ENCODE data around the gene PRELID3B.

PRELID3B gene

DNA sequence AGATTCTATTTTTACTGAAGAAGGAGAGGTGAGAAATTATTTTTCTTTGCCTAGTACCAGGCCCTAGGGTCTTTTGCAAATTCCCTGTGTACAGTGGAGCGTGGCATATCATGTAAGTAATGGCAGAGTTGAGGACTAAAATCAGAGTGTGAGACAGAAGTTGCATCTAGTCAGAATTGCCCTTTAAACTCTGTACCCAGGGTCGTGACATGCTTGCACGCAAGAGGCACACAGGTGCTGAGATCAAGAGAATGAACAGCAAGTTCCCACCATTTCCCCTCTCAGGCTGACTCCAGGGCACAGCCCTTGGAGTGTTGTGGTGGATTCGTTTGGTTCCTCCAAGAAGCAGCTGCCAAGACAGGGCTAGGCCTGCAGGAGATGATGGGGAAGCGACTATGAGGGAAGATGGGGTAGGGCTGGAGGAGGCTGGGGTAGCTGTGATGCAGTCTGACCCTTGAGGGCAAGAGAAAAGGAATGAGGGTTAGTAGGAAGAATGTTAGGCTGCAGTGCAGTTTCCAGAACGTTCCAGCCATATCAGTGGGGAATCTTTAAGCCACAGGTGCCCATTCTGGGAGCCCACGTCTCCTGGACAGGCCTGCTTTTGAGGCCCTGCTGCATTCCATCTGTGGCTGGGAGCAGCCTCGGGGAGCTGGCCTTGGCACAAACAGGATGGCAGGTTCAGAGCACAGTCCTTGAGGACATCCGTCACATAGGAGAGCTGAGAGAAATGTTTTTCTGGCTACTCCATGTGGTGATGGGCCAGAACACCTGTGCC, 54.6 kb downstream of the PRELID3B start:
- H3K4me3 Mint-ChIP-seq = no peak overlapping the region
- H3K36me3 Mint-ChIP-seq = peaks cover 17% of the 10 kb centered on the region
- H3K4me1 Mint-ChIP-seq = peaks cover 36% of the 10 kb centered on the region
- peak overlapping the region; percentile 4 for H3K27ac Mint-ChIP-seq
- no peaks in the 10 kb centered on the region for H3K27me3 Mint-ChIP-seq
- H3K9me3 Mint-ChIP-seq = no peaks in the 10 kb centered on the region

DNA sequence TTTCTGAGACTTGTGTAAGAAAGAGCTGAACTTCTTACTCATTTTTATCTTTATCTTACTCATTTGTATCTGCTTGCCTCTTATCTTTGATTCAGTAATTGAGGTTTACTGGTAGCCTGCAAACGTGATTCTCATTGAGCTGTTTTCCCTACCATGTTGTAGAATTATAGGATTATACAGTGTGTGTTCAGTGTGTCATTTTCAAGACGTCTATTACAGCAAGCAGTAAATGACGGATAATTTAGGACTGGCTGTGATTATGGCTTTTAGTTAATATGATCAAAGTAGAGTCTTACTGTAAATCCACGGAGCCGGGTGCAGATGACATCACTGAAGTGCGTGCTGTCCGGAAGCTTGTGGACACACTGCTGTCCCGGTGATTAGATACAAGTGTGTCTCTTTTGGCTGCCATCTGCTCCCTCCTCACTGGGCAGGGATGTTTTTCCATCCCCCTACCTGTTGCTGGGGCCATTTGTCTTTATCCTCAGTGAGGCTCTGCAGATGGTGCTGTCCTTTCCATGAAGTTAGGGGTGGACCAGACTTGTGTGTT, 55.5 kb downstream of the PRELID3B start:
- Mint-ChIP-seq H3K9me3 (no peaks in the 10 kb centered on the region), H3K27ac (peak overlapping the region; percentile 2), H3K4me1 (peaks cover 45% of the 10 kb centered on the region), H3K27me3 (no peaks in the 10 kb centered on the region), H3K36me3 (peaks cover 20% of the 10 kb centered on the region), H3K4me3 (no peak overlapping the region)

DNA sequence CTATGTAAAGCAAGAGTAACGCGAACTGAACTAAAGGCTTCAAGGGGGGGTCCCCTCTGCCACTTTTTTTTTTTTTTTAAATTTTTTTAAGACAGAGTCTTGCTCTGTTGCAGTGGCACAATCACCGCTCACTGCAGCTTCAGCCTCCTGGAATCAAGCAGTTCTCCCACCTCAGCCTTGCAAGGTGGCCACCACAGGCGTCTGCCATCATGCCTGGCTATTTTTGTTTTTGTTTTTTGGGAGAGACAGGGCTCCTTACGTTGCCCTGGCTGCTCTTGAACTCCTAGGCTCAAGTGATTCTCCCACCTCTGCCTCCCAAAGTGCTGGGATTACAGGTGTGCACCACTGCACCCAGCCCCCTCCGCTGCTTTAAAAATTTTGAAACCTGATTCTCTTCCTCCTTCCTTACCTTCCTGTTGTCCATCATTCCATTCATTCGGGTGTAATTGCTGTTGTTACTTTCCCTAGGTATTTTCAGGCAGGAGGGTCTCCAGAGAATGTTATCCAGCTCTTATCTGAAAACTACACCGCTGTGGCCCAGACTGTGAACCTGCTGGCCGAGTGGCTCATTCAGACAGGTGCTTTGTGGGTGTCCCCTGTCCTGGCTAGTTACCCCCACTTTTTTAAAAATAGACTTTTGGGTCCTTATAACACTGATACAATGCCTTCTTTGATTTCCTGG, 56.2 kb downstream of the PRELID3B start:
- H3K9me3 Mint-ChIP-seq = no peaks in the 10 kb centered on the region
- peaks cover 45% of the 10 kb centered on the region for H3K4me1 Mint-ChIP-seq
- H3K27ac Mint-ChIP-seq = no peak overlapping the region
- H3K4me3 Mint-ChIP-seq = no peak overlapping the region
- no peaks in the 10 kb centered on the region for H3K27me3 Mint-ChIP-seq
- H3K36me3 Mint-ChIP-seq = peaks cover 16% of the 10 kb centered on the region

DNA sequence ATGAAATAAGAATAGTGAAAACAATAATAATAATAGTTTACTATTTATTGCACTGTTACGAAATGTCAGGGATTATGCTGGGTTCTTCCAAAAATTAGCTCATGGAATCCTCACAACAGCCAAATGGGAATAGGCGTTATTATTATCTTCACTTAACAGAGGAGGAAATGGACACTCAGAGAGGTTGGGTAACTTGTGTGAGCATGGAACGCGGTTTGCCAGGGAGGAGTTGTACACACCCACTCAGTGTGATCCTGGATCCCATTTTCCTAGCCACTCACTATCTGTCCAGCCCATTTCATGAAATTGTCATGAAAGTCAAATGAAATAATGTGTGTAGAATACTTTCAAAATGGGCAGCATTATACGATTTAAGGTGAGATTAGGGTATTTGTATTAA, 56.9 kb downstream of the PRELID3B start:
- Mint-ChIP-seq H3K4me1 (peaks cover 45% of the 10 kb centered on the region), H3K36me3 (peaks cover 15% of the 10 kb centered on the region), H3K4me3 (no peak overlapping the region), H3K27ac (peak overlapping the region; percentile 55), H3K9me3 (no peaks in the 10 kb centered on the region), H3K27me3 (no peaks in the 10 kb centered on the region)

DNA sequence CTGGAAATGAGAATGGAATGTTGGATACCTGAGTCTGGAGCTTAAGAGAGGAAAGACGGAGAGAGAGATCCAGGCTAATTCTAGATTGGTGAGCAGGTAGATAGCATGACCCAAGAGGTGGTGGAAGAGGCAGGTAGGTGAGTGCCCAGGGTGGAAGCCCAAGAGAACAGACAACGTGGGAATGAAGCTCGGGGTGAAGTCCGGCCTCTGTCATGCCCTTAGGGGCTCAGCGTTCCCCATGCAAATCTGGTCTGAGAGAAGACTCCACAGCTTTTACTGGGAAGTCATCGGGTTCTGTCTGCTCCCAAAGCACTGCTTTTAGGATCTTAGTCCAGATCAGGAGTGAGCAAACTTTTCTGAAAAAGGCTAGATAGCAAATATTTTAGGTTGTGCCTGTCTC, 57.9 kb downstream of the PRELID3B start:
- no peaks in the 10 kb centered on the region for H3K27me3 Mint-ChIP-seq
- peaks cover 15% of the 10 kb centered on the region for H3K36me3 Mint-ChIP-seq
- peaks cover 45% of the 10 kb centered on the region for H3K4me1 Mint-ChIP-seq
- H3K27ac Mint-ChIP-seq = peak overlapping the region; percentile 42
- no peaks in the 10 kb centered on the region for H3K9me3 Mint-ChIP-seq
- peak overlapping the region; percentile 32 for H3K4me3 Mint-ChIP-seq

Data from activated naive CD4-positive, alpha-beta T cell treated with anti-CD3 and anti-CD28 coated beads, Interleukin-2, amount 50 U/mL, for 24 hours (primary cell).